SH-SY5Y (cell line): ENCODE measurements around the gene XYLT1.

Experiments
- GATA2 ChIP-seq: IDR thresholded peaks from 2 replicates; pipeline ENCODE4 v1.6.1; 2011; ENCODE audit warnings: mild to moderate bottlenecking, low read depth, low read length
- GATA3 ChIP-seq: IDR thresholded peaks from 2 replicates; pipeline ENCODE4 v1.6.1; 2011; ENCODE audit warnings: low read depth, mild to moderate bottlenecking, low read length, moderate library complexity

- TF ChIP-seq GATA3, result no peak
- no peak for TF ChIP-seq GATA2
Measured at GRCh38 chr16:17431968-17432625, 38.7 kb downstream of the XYLT1 start.
